ENCODE data around the gene FYCO1. TPM values are rescaled to one million over a fixed set of nuclear protein-coding genes. Genes with fewer than 3 reads are reported as not detected.

FYCO1 gene
- 4.5 to 6.8 TPM (median 4.7 TPM) in 5 replicates for total RNA-seq (2022; extraction: Qiagen RNA extraction)

DNA sequence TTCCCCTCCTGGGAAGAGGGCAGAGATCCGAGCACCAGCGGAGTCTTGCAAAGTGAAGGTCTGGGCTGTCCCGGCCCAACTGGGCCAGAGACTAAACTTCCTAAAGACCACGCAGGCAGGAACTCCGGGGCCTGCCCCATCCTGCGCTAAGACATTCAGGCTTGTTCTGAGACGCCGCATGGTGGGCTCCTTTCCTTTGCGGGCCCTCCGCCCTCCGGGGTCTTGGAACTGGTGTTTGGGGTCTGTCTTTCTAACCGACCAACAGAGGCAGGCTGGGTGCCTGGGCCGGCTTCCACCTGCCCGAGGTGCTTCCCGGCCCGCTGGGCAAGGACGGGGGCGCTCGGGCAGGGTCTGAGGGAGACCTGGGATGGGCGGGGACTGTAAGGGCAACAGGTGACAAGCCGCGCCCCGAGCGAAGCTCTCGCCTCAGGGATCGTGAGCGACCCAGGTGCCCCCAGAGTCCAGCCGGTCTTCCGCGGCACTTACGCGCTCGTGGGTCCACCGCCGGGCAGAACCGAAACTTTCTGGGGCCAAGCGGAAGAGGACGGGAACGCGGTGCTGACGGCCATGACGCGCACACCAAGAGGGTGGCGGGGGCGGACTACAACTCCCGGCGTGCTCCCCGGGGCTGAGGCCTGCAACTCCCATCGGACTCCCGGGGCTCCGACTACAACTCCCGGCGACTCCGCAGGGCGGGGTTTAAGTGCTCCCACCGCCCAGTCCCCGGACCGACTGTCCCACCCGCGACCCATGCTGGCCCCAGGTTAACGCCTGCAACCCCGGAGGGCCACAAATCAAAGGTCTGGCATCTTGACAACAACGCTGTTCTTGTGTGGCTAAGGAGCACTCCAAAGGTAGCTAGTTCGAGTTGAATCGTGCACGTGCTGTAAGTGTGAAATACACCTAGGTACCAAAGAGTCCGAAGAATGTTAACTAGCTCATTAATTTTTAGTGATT is at the start of gene FYCO1:
Gene FYCO1 (minus strand): TSS at position 589 of the 957 bp plus-strand sequence. CDS start 10,914 bp downstream, outside the sequence.

GRCh38 chr3:46027021-46027705 is 31.5 kb upstream of the FYCO1 start, which contains the start of gene XCR1:
XCR1 (minus strand) TSS chr3:46027483; CDS start chr3:46021947, 5,536 bp downstream.

DNA sequence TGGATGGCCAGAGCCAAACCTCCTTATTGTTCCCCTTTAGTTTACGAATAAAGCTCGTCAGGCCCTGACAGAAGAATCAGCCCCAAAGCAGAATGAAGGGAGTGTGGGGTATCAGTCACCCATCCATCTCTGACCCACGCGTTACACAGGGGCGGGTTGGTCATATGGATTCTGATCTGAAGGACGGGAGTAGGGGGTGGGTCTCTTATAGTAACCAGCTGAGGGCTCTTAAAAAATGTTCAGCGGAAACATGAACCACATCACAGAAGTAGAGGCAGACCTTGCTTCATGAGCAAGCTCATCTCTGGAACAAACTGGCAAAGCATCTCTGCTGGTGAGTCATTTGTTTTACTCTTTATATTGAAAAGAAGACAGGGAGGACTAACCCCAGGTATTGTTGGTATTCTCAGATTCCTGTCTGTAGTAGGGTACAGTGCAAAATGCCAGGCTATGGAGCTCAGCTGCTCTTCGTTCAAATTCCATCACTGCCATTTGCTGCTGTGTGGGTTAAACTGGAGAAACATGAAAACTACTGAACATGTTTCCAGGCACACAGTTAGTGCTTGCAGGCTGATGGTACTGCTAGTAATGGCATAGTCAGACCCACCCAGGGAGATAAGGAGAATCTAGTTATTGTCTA is 52.3 kb downstream of the FYCO1 start, which contains the start of gene CXCR6:
Gene CXCR6 (plus strand): TSS at position 258 of the 640 bp plus-strand sequence. CDS start 3,018 bp downstream, outside the sequence.

DNA sequence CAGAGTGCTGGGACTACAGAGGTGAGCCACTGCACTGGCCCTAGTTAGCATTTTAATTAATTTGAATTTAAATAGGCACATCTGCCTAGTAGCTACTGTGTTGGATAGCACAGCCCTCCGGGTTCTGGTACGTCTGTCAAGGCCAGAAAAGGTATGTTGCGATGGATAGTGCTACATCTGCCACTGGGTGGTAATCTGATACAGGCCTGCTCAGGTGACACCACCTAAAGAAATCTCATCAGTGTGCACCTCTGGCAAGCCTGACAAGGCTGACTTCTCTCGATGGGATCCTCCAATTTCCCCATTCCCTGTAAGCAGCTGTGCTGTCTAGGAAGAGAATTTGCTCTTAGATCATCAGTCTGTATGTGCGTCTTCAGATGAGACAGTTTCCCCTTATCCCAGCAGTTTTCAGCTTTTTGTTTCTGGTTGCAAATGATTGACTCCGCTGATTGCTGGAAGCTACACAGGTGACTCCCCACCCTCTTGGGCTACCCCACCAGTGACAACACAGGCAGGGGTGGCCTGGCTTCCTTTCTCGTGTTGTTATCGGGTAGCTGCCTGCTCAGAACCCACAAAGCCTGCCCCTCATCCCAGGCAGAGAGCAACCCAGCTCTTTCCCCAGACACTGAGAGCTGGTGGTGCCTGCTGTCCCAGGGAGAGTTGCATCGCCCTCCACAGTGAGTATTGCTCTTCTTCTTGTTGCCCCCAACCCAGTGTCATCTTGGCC is 109.5 kb downstream of the FYCO1 start, which contains the start of gene CCR9:
Gene CCR9 (plus strand): TSS at position 565 of the 727 bp plus-strand sequence. CDS start 8,391 bp downstream, outside the sequence.

Other genes starting within 250 kb of the FYCO1 start
- gene SLC6A20, start 199.3 kb downstream of the FYCO1 start, total RNA-seq (2022; extraction: Qiagen RNA extraction): 0.01 to 0.05 TPM (median 0.03 TPM) in 4 of 5 replicates, not detected in the other
- gene LZTFL1, start 153.7 kb downstream of the FYCO1 start, total RNA-seq (2022; extraction: Qiagen RNA extraction): 14.6 to 18.3 TPM (median 16.2 TPM) in 5 replicates
- 0.03 TPM in 1 of 5 replicates, not detected in the others for gene CCR9, start 109.3 kb downstream of the FYCO1 start, total RNA-seq (2022; extraction: Qiagen RNA extraction)
- gene CXCR6, start 52.4 kb downstream of the FYCO1 start, total RNA-seq (2022; extraction: Qiagen RNA extraction): not detected in 5 replicates
- gene XCR1, start 31.7 kb upstream of the FYCO1 start, total RNA-seq (2022; extraction: Qiagen RNA extraction): not detected in 5 replicates
- gene CCR1, start 212.5 kb upstream of the FYCO1 start, total RNA-seq (2022; extraction: Qiagen RNA extraction): not detected in 5 replicates
- gene CCR3, start 246.6 kb upstream of the FYCO1 start, total RNA-seq (2022; extraction: Qiagen RNA extraction): not detected in 5 replicates

Data from A549 treated with Hydrocortisone at 1 μM for 4 hours (cell line).